Subcutaneous adipose tissue (tissue), 4 donors: Measurements from ENCODE around the gene DNMT3A. TPM values are rescaled to one million over a fixed set of nuclear protein-coding genes. Genes with fewer than 3 reads are reported as not detected.

Experiments used
- CTCF ChIP-seq: fragments of 450-650 bp; IDR thresholded peaks from one replicate; pipeline ENCODE4 v1.5.1; 2016; ENCODE audit warnings: low read depth, mild to moderate bottlenecking, control low read depth, antibody characterized with exemption, moderate library complexity
- total RNA-seq, 4 donors: library from RNA; depleted of rRNA; stranded (reverse); fragments of >200 nt; gene quantifications; one replicate each; pipeline ENCODE4 v1.1.0, GENCODE V29; 2016

Gene DNMT3A
- total RNA-seq, 4 donors from 2014 or later: 8.3 to 10.7 (median 10.0) TPM

- TF ChIP-seq CTCF: no peak
Observed at GRCh38 chr2:25229279-25230197, 112.2 kb downstream of the DNMT3A start.

- no peak for TF ChIP-seq CTCF
Observed at GRCh38 chr2:25228848-25229278, 112.9 kb downstream of the DNMT3A start.

- no peak for TF ChIP-seq CTCF
Observed at GRCh38 chr2:25227576-25227975, 114.1 kb downstream of the DNMT3A start.

- TF ChIP-seq CTCF: no peak
Observed at GRCh38 chr2:25226827-25227226, 114.9 kb downstream of the DNMT3A start.

- no peak for TF ChIP-seq CTCF
Observed at GRCh38 chr2:25222477-25223121, 119.1 kb downstream of the DNMT3A start.

GRCh38 chr2:25221579-25221978 is 120.1 kb downstream of the DNMT3A start:
- no peak for TF ChIP-seq CTCF

GRCh38 chr2:25220313-25220712 is 121.4 kb downstream of the DNMT3A start:
- TF ChIP-seq CTCF: no peak
